Neural cell (in vitro differentiated cells): ENCODE results near the gene NUDCD2. TPM values are rescaled to one million over a fixed set of nuclear protein-coding genes. Genes with fewer than 3 reads are reported as not detected.

Source experiments
- H2AFZ ChIP-seq: fragments of 200-600, 300-800 bp; sonication (generic), shearing (Covaris generic); 2 replicates; pipeline ENCODE4 v1.6.0; 2014; ENCODE audit warnings: low read depth, mild to moderate bottlenecking, antibody characterized with exemption, low read length, moderate library complexity
- H3F3A ChIP-seq: fragments of 200-600 bp; shearing (Covaris generic); 2 replicates; pipeline ENCODE4 v1.6.1; 2016; ENCODE audit warnings: mild to moderate bottlenecking, moderate library complexity, mixed read lengths, antibody characterized with exemption, low read length; ENCODE audit not compliant: insufficient read depth, poor library complexity, severe bottlenecking
- H3K27ac ChIP-seq: fragments of 200-600, 300-800 bp; sonication (generic), shearing (Covaris generic); 2 replicates; pipeline ENCODE4 v1.5.1; 2014; ENCODE audit warnings: mild to moderate bottlenecking, low read length, moderate library complexity
- H3K27me3 ChIP-seq: fragments of 300-800, 200-600 bp; sonication (generic), shearing (Covaris generic); 2 replicates; pipeline ENCODE4 v1.6.0; 2014; ENCODE audit warnings: mild to moderate bottlenecking, low read depth, low read length, moderate library complexity; ENCODE audit not compliant: insufficient read depth
- H3K36me3 ChIP-seq: fragments of 300-800, 200-600 bp; sonication (generic), shearing (Covaris generic); 2 replicates; pipeline ENCODE4 v1.5.1; 2014; ENCODE audit warnings: mild to moderate bottlenecking, antibody characterized with exemption, low read length, moderate library complexity; ENCODE audit not compliant: insufficient read depth
- H3K4me2 ChIP-seq: fragments of 300-800, 200-600 bp; sonication (generic), shearing (Covaris generic); 2 replicates; pipeline ENCODE4 v1.6.0; 2014; ENCODE audit warnings: mild to moderate bottlenecking, low read length
- H3K4me3 ChIP-seq: fragments of 300-800, 200-600 bp; sonication (generic), shearing (Covaris generic); 2 replicates; pipeline ENCODE4 v1.5.1; 2014; ENCODE audit warnings: mild to moderate bottlenecking, low read length, moderate library complexity
- H3K79me2 ChIP-seq: fragments of 200-600 bp; shearing (Covaris generic); replicated peaks from 2 replicates; pipeline ENCODE4 v1.6.0; 2014; ENCODE audit warnings: mild to moderate bottlenecking, low read length, moderate library complexity; ENCODE audit not compliant: insufficient read depth
- H3K9ac ChIP-seq: fragments of 300-800, 200-600 bp; sonication (generic), shearing (Covaris generic); 2 replicates; pipeline ENCODE4 v1.6.1; 2016; ENCODE audit warnings: mild to moderate bottlenecking, low read length, mixed read lengths
- H3K9me2 ChIP-seq: fragments of 200-600 bp; shearing (Covaris generic); 2 replicates; pipeline ENCODE4 v1.6.1; 2016; ENCODE audit warnings: mild to moderate bottlenecking, low read length, mixed read lengths; ENCODE audit not compliant: insufficient read depth
- H3K9me3 ChIP-seq: fragments of 200-600, 300-800 bp; sonication (generic), shearing (Covaris generic); 2 replicates; pipeline ENCODE4 v1.6.1; 2016; ENCODE audit warnings: mild to moderate bottlenecking, mixed run types, low read length, moderate library complexity, mixed read lengths
- H4K20me1 ChIP-seq: fragments of 200-600 bp; shearing (Covaris generic); 2 replicates; pipeline ENCODE4 v1.6.1; 2016; ENCODE audit warnings: mild to moderate bottlenecking, mixed run types; ENCODE audit not compliant: insufficient read depth
- CTCF ChIP-seq: fragments of 450-650 bp; IDR thresholded peaks from 2 replicates; pipeline ENCODE4 v1.5.1; 2014; ENCODE audit warnings: antibody characterized with exemption, mild to moderate bottlenecking, moderate library complexity; ENCODE audit not compliant: poor library complexity, severe bottlenecking
- EP300 ChIP-seq: fragments of 450-650 bp; conservative IDR thresholded peaks from 2 replicates; pipeline ENCODE4 v1.6.1; 2014; ENCODE audit warnings: antibody characterized with exemption, mild to moderate bottlenecking, moderate library complexity; ENCODE audit not compliant: poor library complexity, severe bottlenecking
- EZH2 ChIP-seq: fragments of 200-600, 300-800 bp; shearing (Covaris generic), sonication (generic); IDR thresholded peaks from 2 replicates; pipeline ENCODE4 v1.6.1; 2014; ENCODE audit warnings: antibody characterized with exemption, low read length, borderline replicate concordance, mild to moderate bottlenecking; ENCODE audit not compliant: insufficient read depth, poor library complexity, severe bottlenecking
- MXI1 ChIP-seq: fragments of 450-650 bp; conservative IDR thresholded peaks from 2 replicates; pipeline ENCODE4 v1.6.1; 2014; ENCODE audit warnings: antibody characterized with exemption, mild to moderate bottlenecking; ENCODE audit not compliant: poor library complexity, severe bottlenecking
- POLR2AphosphoS5 ChIP-seq: IDR thresholded peaks from 2 replicates; pipeline ENCODE4 v1.6.1; 2012
- RAD21 ChIP-seq: fragments of 450-650 bp; conservative IDR thresholded peaks from 2 replicates; pipeline ENCODE4 v1.6.1; 2014; ENCODE audit warnings: antibody characterized with exemption, mild to moderate bottlenecking, moderate library complexity
- SMC3 ChIP-seq: fragments of 450-650 bp; conservative IDR thresholded peaks from 2 replicates; pipeline ENCODE4 v1.6.1; 2014; ENCODE audit warnings: antibody characterized with exemption, mild to moderate bottlenecking, moderate library complexity; ENCODE audit not compliant: poor library complexity
- TAF1 ChIP-seq: IDR thresholded peaks from 2 replicates; pipeline ENCODE4 v1.6.1; 2012; ENCODE audit warnings: low read depth
- polyA plus RNA-seq: library from polyadenylated mRNA; depleted of rRNA; stranded (reverse); fragments of >200 nt; gene quantifications from 2 replicates; pipeline ENCODE4 v1.2.3, GENCODE V29; 2014
- TF ChIP-seq, protein P1 (sequence below): IDR thresholded peaks from 2 replicates; pipeline ENCODE4 v1.6.1; 2012; ENCODE audit warnings: borderline replicate concordance

NUDCD2 gene
- polyA plus RNA-seq, 1 donor from 2014 or later: 17.7 TPM

- Histone ChIP-seq H3K79me2 (no peaks in the 10 kb centered on the region), H3K36me3 (no peaks in the 10 kb centered on the region), H3K27ac (no peak overlapping the region), H4K20me1 (no peaks in the 10 kb centered on the region), H3K27me3 (no peaks in the 10 kb centered on the region), H3K4me2 (no peak overlapping the region), H2AFZ (no peak overlapping the region), H3K9me2 (no peaks in the 10 kb centered on the region), H3K9ac (no peak overlapping the region), H3K4me3 (no peak overlapping the region), H3K9me3 (no peaks in the 10 kb centered on the region), H3F3A (no peaks in the 10 kb centered on the region)
- TF ChIP-seq SMC3: no peak
- TF ChIP-seq RAD21: no peak
- no peak for TF ChIP-seq MXI1
- TF ChIP-seq EP300: no peak
- no peak for TF ChIP-seq TAF1
- TF ChIP-seq POLR2AphosphoS5: no peak
- no peak for TF ChIP-seq CTCF
- no peak for TF ChIP-seq EZH2
- TF ChIP-seq, protein P1, sequence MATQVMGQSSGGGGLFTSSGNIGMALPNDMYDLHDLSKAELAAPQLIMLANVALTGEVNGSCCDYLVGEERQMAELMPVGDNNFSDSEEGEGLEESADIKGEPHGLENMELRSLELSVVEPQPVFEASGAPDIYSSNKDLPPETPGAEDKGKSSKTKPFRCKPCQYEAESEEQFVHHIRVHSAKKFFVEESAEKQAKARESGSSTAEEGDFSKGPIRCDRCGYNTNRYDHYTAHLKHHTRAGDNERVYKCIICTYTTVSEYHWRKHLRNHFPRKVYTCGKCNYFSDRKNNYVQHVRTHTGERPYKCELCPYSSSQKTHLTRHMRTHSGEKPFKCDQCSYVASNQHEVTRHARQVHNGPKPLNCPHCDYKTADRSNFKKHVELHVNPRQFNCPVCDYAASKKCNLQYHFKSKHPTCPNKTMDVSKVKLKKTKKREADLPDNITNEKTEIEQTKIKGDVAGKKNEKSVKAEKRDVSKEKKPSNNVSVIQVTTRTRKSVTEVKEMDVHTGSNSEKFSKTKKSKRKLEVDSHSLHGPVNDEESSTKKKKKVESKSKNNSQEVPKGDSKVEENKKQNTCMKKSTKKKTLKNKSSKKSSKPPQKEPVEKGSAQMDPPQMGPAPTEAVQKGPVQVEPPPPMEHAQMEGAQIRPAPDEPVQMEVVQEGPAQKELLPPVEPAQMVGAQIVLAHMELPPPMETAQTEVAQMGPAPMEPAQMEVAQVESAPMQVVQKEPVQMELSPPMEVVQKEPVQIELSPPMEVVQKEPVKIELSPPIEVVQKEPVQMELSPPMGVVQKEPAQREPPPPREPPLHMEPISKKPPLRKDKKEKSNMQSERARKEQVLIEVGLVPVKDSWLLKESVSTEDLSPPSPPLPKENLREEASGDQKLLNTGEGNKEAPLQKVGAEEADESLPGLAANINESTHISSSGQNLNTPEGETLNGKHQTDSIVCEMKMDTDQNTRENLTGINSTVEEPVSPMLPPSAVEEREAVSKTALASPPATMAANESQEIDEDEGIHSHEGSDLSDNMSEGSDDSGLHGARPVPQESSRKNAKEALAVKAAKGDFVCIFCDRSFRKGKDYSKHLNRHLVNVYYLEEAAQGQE: no peak
Observed at GRCh38 chr5:163467682-163468081, 7.8 kb upstream of the NUDCD2 start.

DNA sequence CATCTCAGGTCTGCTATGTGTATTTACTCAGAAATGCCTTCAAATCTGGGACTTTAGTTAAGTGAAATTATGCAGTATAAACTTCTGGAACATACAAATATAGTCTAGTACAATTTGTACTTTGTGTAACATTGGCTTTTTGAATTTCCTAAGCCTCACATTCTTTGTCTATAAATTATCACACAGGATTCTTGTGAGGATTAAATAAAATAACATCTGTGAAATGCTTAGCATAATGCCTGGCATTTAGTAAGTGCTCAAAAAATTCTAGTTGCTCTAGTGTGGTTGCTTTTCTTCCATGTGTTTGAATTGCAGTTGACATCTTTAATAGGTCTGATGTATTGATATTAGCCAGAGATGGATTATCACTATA, 3.1 kb upstream of the NUDCD2 start:
- Histone ChIP-seq H3K4me2 (no peak overlapping the region), H3K36me3 (no peaks in the 10 kb centered on the region), H3F3A (peaks cover 3% of the 10 kb centered on the region), H4K20me1 (no peaks in the 10 kb centered on the region), H3K9me3 (no peaks in the 10 kb centered on the region), H3K27me3 (no peaks in the 10 kb centered on the region), H3K79me2 (peaks cover 8% of the 10 kb centered on the region), H2AFZ (no peak overlapping the region), H3K9ac (no peak overlapping the region), H3K4me3 (no peak overlapping the region), H3K9me2 (no peaks in the 10 kb centered on the region), H3K27ac (no peak overlapping the region)
- TF ChIP-seq POLR2AphosphoS5: no peak

GRCh38 chr5:163460562-163461171, 765 bp upstream of the NUDCD2 start, which contains the start of gene HMMR:
Gene HMMR, plus strand, starts transcription at chr5:163460632. Its CDS starts 61 bp downstream, at chr5:163460693.
- Histone ChIP-seq H3K9me3 (no peaks in the 10 kb centered on the region), H3F3A (peaks cover 3% of the 10 kb centered on the region), H3K79me2 (peaks cover 20% of the 10 kb centered on the region), H3K36me3 (no peaks in the 10 kb centered on the region), H3K27ac (peak within 1 kb of the TSS; percentile 87), H3K4me2 (peak within 1 kb of the TSS; percentile 90), H2AFZ (peak within 1 kb of the TSS; percentile 85), H3K4me3 (peak within 1 kb of the TSS; percentile 76), H3K9me2 (no peaks in the 10 kb centered on the region), H3K27me3 (no peaks in the 10 kb centered on the region), H3K9ac (peak within 1 kb of the TSS; percentile 82), H4K20me1 (no peaks in the 10 kb centered on the region)
- no peak for TF ChIP-seq CTCF
- peak; percentile 49 for TF ChIP-seq MXI1
- no peak for TF ChIP-seq EZH2
- no peak for TF ChIP-seq RAD21
- TF ChIP-seq EP300: no peak
